BJ (cell line): ENCODE results near the gene KRT13. TPM values are rescaled to one million over a fixed set of nuclear protein-coding genes. Genes with fewer than 3 reads are reported as not detected.

Experiments used
- CTCF ChIA-PET: fragments of 350-600 bp; formaldehyde crosslinking; extraction: SDS; loops from one replicate; lab custom pipeline; 2021; ENCODE audit warnings: antibody characterized with exemption, inconsistent platforms; lab: Yijun Ruan, JAX
- POLR2A ChIA-PET: fragments of 300-600 bp; sonication (Branson Sonifier 250); formaldehyde crosslinking; extraction: SDS; loops from one replicate; lab custom pipeline; 2021; ENCODE audit warnings: antibody characterized with exemption; lab: Charles Lee
- DNase-seq: peaks from one replicate; pipeline ENCODE4 v3.0.0-alpha.2; 2011; ENCODE audit warnings: low read depth
- H3K27me3 ChIP-seq: 2 replicates; pipeline ENCODE4 v1.6.0; 2011; ENCODE audit warnings: low read length; ENCODE audit not compliant: control insufficient read depth, insufficient read depth
- H3K36me3 ChIP-seq: 2 replicates; pipeline ENCODE4 v1.5.1; 2011; ENCODE audit warnings: low read length; ENCODE audit not compliant: control insufficient read depth, insufficient read depth
- H3K4me3 ChIP-seq: 2 replicates; pipeline ENCODE4 v1.5.1; 2011; ENCODE audit warnings: low read depth, mild to moderate bottlenecking, control low read depth, low read length
- CTCF ChIP-seq: IDR thresholded peaks from 2 replicates; pipeline ENCODE4 v1.5.1; 2011; ENCODE audit warnings: low read depth, mild to moderate bottlenecking, control low read depth, inconsistent platforms, low read length, moderate library complexity; ENCODE audit not compliant: insufficient read depth
- polyA plus RNA-seq: library from polyadenylated mRNA; depleted of rRNA; stranded (reverse); fragments of >200 nt; gene quantifications from 2 replicates; pipeline ENCODE4 v1.2.3, GENCODE V29; 2011

The KRT13 gene
- polyA plus RNA-seq, 1 experiment = 0.27 TPM

DNA sequence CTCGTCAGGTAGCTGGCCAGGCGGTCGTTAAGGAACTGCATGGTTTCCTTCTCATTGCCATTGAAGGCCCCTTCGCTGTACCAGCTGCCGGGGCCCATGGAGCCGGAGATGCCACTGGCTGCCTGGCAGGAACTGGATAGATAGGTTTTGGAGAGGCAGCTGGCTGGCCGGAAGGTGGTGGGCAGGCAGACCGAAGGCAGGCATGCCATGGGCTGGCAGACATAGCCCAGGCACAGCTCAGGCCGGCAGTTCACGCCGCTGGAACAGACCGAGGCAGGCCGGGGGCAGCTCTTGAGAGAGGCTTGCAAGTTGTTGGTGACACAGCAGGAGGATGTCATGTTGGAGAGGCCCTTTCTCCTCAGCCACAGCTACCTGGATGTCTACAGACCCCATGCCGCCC lies 38.4 kb downstream of the KRT13 start, which contains the start of gene KRT32:
TSS of gene KRT32 (minus strand) at position 399 of the 400 bp plus-strand sequence. CDS start at position 338, 61 bp downstream.
- ChIA-PET CTCF (interaction anchor here (0.6 to 0.9 kb wide), 2 partner anchors 26 to 82 kb away, joined by 3 to 4 read pairs; no protein-coding TSS in a partner anchor), POLR2A (no interaction called here)
- no peaks in the 10 kb centered on the region for H3K36me3 ChIP-seq
- no peaks in the 10 kb centered on the region for H3K27me3 ChIP-seq
- H3K4me3 ChIP-seq = no peak within 1 kb of the TSS
- TF ChIP-seq CTCF = no peak
- DNase-seq = no peak

DNA sequence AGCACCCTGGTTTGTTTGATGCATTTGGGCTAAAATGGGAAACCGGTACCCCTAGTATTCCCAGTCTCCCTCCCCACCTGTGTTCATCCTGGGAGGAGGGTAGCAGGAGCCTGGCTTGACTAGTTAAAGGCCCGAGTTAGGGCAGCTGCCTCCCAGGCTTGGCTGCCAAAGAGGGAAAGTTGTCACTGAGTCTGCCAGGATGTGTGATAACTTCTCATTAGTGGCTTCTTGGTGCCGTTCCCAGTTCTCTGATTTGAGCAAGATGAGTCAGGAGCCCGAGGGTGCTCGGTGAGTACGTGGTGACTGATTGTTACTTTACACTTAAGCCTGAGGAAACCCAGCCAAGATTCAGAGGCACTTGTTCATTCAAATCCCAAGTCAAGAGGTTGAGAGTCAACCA lies 40.7 kb downstream of the KRT13 start:
- Histone ChIP-seq H3K4me3 (no peak overlapping the region), H3K36me3 (no peaks in the 10 kb centered on the region), H3K27me3 (no peaks in the 10 kb centered on the region)
- CTCF ChIA-PET = interaction anchor here (0.7 kb wide), 1 partner anchor 11 kb away, joined by 3 read pairs; no protein-coding TSS in a partner anchor
- POLR2A ChIA-PET = interaction anchor here (0.5 to 0.6 kb wide), 2 partner anchors 18 to 55 kb away, joined by 5 to 10 read pairs; no protein-coding TSS in a partner anchor
- DNase-seq = peak; percentile 88
- TF ChIP-seq CTCF = no peak

DNA sequence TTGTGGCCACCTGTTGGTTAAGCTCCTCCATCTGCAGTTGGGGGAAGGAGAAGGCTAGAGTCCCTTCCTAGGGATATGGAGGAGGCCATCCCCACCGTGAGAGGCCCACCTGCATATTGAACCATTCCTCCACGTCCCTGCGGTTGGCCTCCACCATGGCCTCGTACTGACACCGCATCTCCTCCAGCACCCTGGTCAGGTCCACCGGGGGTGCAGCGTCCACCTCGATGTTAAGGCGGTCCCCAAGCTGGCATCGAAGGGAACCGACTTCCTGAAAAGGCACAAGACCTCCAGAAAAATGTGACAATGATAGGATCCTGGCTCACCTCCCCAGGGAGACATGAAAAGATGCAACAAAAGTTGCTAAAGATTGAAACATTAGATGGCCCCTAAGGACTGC lies 41.2 kb downstream of the KRT13 start:
- CTCF ChIA-PET = no interaction called here
- TF ChIP-seq CTCF = no peak
- H3K4me3 ChIP-seq = no peak overlapping the region

GRCh38 chr17:41463746-41464145 lies 41.7 kb downstream of the KRT13 start:
- CTCF ChIA-PET = no interaction called here
- no peaks in the 10 kb centered on the region for H3K36me3 ChIP-seq
- DNase-seq = no peak
- H3K27me3 ChIP-seq = no peaks in the 10 kb centered on the region
- TF ChIP-seq CTCF = no peak
- H3K4me3 ChIP-seq = no peak overlapping the region
- POLR2A ChIA-PET = no interaction called here

More for the DNA sequence above, 41.2 kb downstream of the KRT13 start:
- Histone ChIP-seq H3K27me3 (no peaks in the 10 kb centered on the region), H3K36me3 (no peaks in the 10 kb centered on the region)
- POLR2A ChIA-PET = interaction anchor here (0.5 to 0.6 kb wide), 2 partner anchors 17 to 54 kb away, joined by 5 to 10 read pairs; no protein-coding TSS in a partner anchor
- DNase-seq = no peak

DNA sequence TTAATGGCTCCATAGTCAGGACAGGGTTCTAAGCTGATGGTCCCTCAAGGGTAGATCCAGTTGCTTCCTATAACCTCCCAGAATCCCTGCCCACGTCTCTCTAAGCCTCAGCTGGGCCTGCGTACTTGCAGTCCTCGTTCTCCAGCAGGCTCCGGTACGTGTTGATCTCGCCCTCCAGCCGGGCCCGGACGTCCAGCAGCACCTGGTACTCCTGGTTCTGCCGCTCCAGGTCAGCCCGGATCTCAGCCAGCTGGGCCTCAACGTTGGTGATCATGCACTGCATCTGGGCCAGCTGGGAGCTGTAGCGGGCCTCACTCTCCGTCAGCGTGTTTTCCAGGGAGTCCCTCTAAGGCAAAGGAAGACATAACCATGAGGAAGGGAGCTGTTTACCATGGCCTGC lies 42.7 kb downstream of the KRT13 start:
- no peak for TF ChIP-seq CTCF
- Histone ChIP-seq H3K36me3 (no peaks in the 10 kb centered on the region), H3K27me3 (no peaks in the 10 kb centered on the region), H3K4me3 (no peak overlapping the region)
- ChIA-PET POLR2A (interaction anchor here (0.6 kb wide), 1 partner anchor 74 kb away, joined by 5 read pairs; no protein-coding TSS in a partner anchor), CTCF (no interaction called here)
- no peak for DNase-seq
